Astrocyte (in vitro differentiated cells and primary cell): Measurements from ENCODE around the gene ANKRD2. TPM values are rescaled to one million over a fixed set of nuclear protein-coding genes. Genes with fewer than 3 reads are reported as not detected.

Experiments
- DNase-seq: peaks from one replicate; pipeline ENCODE4 v3.0.0-alpha.2; 2010; ENCODE audit warnings: low read depth
- FAIRE-seq: peaks from 2 replicates; lab custom pipeline; 2011; peaks lifted over from hg19 to GRCh38; lab: Jason Lieb, UNC
- H2AFZ ChIP-seq: 2 replicates; pipeline ENCODE4 v1.6.0; 2012; ENCODE audit warnings: low read depth, low read length, inconsistent platforms
- H3K27ac ChIP-seq: 2 replicates; pipeline ENCODE4 v1.5.1; 2011; ENCODE audit warnings: low read depth, low read length, inconsistent platforms
- H3K27me3 ChIP-seq: 2 replicates; pipeline ENCODE4 v1.6.0; 2011; ENCODE audit warnings: low read length, inconsistent platforms; ENCODE audit not compliant: insufficient read depth
- H3K36me3 ChIP-seq: 2 replicates; pipeline ENCODE4 v1.5.1; 2011; ENCODE audit warnings: low read length, inconsistent platforms; ENCODE audit not compliant: insufficient read depth
- H3K4me1 ChIP-seq: 2 replicates; pipeline ENCODE4 v1.5.1; 2011; ENCODE audit warnings: low read length, inconsistent platforms; ENCODE audit not compliant: insufficient read depth
- H3K4me2 ChIP-seq: 2 replicates; pipeline ENCODE4 v1.6.0; 2012; ENCODE audit warnings: low read length, inconsistent platforms
- H3K4me3 ChIP-seq: 2 replicates; pipeline ENCODE4 v1.5.1; 2011; ENCODE audit warnings: low read depth, mild to moderate bottlenecking, low read length, inconsistent platforms; ENCODE audit not compliant: insufficient read depth
- H3K79me2 ChIP-seq: 2 replicates; pipeline ENCODE4 v1.6.0; 2012; ENCODE audit warnings: mild to moderate bottlenecking, low read length, inconsistent platforms; ENCODE audit not compliant: insufficient read depth
- H3K9ac ChIP-seq: 2 replicates; pipeline ENCODE4 v1.6.0; 2012; ENCODE audit warnings: mild to moderate bottlenecking, low read length, inconsistent platforms
- H3K9me3 ChIP-seq: 2 replicates; pipeline ENCODE4 v1.5.1; 2012; ENCODE audit warnings: low read depth, mild to moderate bottlenecking, low read length, inconsistent platforms; ENCODE audit not compliant: insufficient read depth
- H4K20me1 ChIP-seq: 2 replicates; pipeline ENCODE4 v1.6.0; 2012; ENCODE audit warnings: low read length, inconsistent platforms; ENCODE audit not compliant: insufficient read depth
- H3K27ac Mint-ChIP-seq: one replicate; pipeline ENCODE4 v1.8.0; 2021; ENCODE audit warnings: mild to moderate bottlenecking, mixed read lengths; ENCODE audit not compliant: unreplicated experiment
- H3K27me3 Mint-ChIP-seq: one replicate; pipeline ENCODE4 v1.8.0; 2021; ENCODE audit warnings: low read depth, mixed read lengths; ENCODE audit not compliant: unreplicated experiment
- H3K36me3 Mint-ChIP-seq: one replicate; pipeline ENCODE4 v1.8.0; 2021; ENCODE audit warnings: low read depth, mixed read lengths; ENCODE audit not compliant: unreplicated experiment
- H3K4me1 Mint-ChIP-seq: one replicate; pipeline ENCODE4 v1.8.0; 2021; ENCODE audit warnings: low read depth, mixed read lengths; ENCODE audit not compliant: unreplicated experiment
- H3K4me3 Mint-ChIP-seq: one replicate; pipeline ENCODE4 v1.8.0; 2021; ENCODE audit warnings: mild to moderate bottlenecking, moderate library complexity, mixed read lengths; ENCODE audit not compliant: unreplicated experiment
- H3K9me3 Mint-ChIP-seq: one replicate; pipeline ENCODE4 v1.8.0; 2021; ENCODE audit warnings: mild to moderate bottlenecking, mixed read lengths; ENCODE audit not compliant: unreplicated experiment
- CTCF ChIP-seq: IDR thresholded peaks from 2 replicates; pipeline ENCODE4 v1.5.1; 2011; ENCODE audit warnings: low read depth, mild to moderate bottlenecking, inconsistent platforms, low read length, moderate library complexity; ENCODE audit not compliant: insufficient read depth
- EZH2 ChIP-seq: IDR thresholded peaks from 2 replicates; pipeline ENCODE4 v1.6.1; 2012; ENCODE audit warnings: mild to moderate bottlenecking, low read length, inconsistent platforms; ENCODE audit not compliant: insufficient read depth
- total RNA-seq: library from RNA; stranded (reverse); gene quantifications from 2 replicates; pipeline ENCODE4 v1.2.1, GENCODE V29; 2021

Gene ANKRD2
- total RNA-seq, 1 donor from 2014 or later, result 0.36 TPM

- FAIRE-seq, result no peak
- Mint-ChIP-seq H3K36me3 (peaks cover 3% of the 10 kb centered on the region), H3K4me3 (no peak within 1 kb of the TSS), H3K27me3 (no peaks in the 10 kb centered on the region), H3K9me3 (no peaks in the 10 kb centered on the region), H3K4me1 (peaks cover 1% of the 10 kb centered on the region), H3K27ac (no peak within 1 kb of the TSS)
- peak; percentile 51 for DNase-seq
- no peak within 1 kb of the TSS for H3K27ac ChIP-seq
- H3K9ac ChIP-seq, result no peak within 1 kb of the TSS
- H4K20me1 ChIP-seq, result no peaks in the 10 kb centered on the region
- no peaks in the 10 kb centered on the region for H3K27me3 ChIP-seq
- no peak within 1 kb of the TSS for H3K4me2 ChIP-seq
- no peaks in the 10 kb centered on the region for H3K36me3 ChIP-seq
- H2AFZ ChIP-seq, result peak within 1 kb of the TSS; percentile 56
- H3K4me1 ChIP-seq, result no peaks in the 10 kb centered on the region
- no peak within 1 kb of the TSS for H3K4me3 ChIP-seq
- TF ChIP-seq EZH2 (no peak), CTCF (no peak)
- no peaks in the 10 kb centered on the region for H3K9me3 ChIP-seq
- no peaks in the 10 kb centered on the region for H3K79me2 ChIP-seq
Observed at GRCh38 chr10:97584060-97584797, 11.7 kb downstream of the ANKRD2 start, which contains the start of gene HOGA1. HOGA1 (plus strand) TSS chr10:97584389; CDS start chr10:97584704, 315 bp downstream.

GRCh38 chr10:97584798-97585438 lies 12.3 kb downstream of the ANKRD2 start:
- H3K27me3 ChIP-seq, result no peaks in the 10 kb centered on the region
- no peak for DNase-seq
- H3K9ac ChIP-seq, result no peak overlapping the region
- H4K20me1 ChIP-seq, result no peaks in the 10 kb centered on the region
- no peak overlapping the region for H3K27ac ChIP-seq
- no peak overlapping the region for H3K4me2 ChIP-seq
- no peak overlapping the region for H3K4me3 ChIP-seq
- Mint-ChIP-seq H3K9me3 (no peaks in the 10 kb centered on the region), H3K27ac (no peak overlapping the region), H3K36me3 (peaks cover 4% of the 10 kb centered on the region), H3K4me1 (peaks cover 2% of the 10 kb centered on the region), H3K27me3 (no peaks in the 10 kb centered on the region), H3K4me3 (no peak overlapping the region)
- H3K9me3 ChIP-seq, result no peaks in the 10 kb centered on the region
- H3K79me2 ChIP-seq, result no peaks in the 10 kb centered on the region
- no peak overlapping the region for H2AFZ ChIP-seq
- no peaks in the 10 kb centered on the region for H3K4me1 ChIP-seq
- no peak for FAIRE-seq
- no peak for TF ChIP-seq CTCF
- no peak for TF ChIP-seq EZH2
- H3K36me3 ChIP-seq, result no peaks in the 10 kb centered on the region

GRCh38 chr10:97585439-97585811 lies 12.8 kb downstream of the ANKRD2 start:
- Histone ChIP-seq H3K4me3 (no peak overlapping the region), H3K27me3 (no peaks in the 10 kb centered on the region), H3K4me2 (no peak overlapping the region), H3K4me1 (no peaks in the 10 kb centered on the region), H2AFZ (no peak overlapping the region), H3K9ac (no peak overlapping the region), H4K20me1 (no peaks in the 10 kb centered on the region), H3K27ac (no peak overlapping the region), H3K9me3 (no peaks in the 10 kb centered on the region), H3K79me2 (no peaks in the 10 kb centered on the region), H3K36me3 (no peaks in the 10 kb centered on the region)
- peaks cover 4% of the 10 kb centered on the region for H3K36me3 Mint-ChIP-seq
- H3K4me3 Mint-ChIP-seq, result no peak overlapping the region
- TF ChIP-seq EZH2 (no peak), CTCF (no peak)
- no peak overlapping the region for H3K27ac Mint-ChIP-seq
- no peaks in the 10 kb centered on the region for H3K27me3 Mint-ChIP-seq
- no peaks in the 10 kb centered on the region for H3K9me3 Mint-ChIP-seq
- peaks cover 2% of the 10 kb centered on the region for H3K4me1 Mint-ChIP-seq
- no peak for DNase-seq
- no peak for FAIRE-seq
